ENCODE results near the gene TEX19. TPM values are rescaled to one million over a fixed set of nuclear protein-coding genes. Genes with fewer than 3 reads are reported as not detected.

The TEX19 gene
- total and polyA plus RNA-seq, 12 donors: 0.26 TPM; not detected in 11

GRCh38 chr17:82390860-82391435 is 31.9 kb downstream of the TEX19 start:
- no peak for TF ChIP-seq POLR2A (IDR thresholded peaks at IDR 0.05)
- no peak for TF ChIP-seq CTCF (IDR thresholded peaks at IDR 0.05)
- DNase-seq: no peak
- no peaks in the 10 kb centered on the region for H3K9me3 ChIP-seq (replicated peaks in 1 of 3)
- H3K4me3 ChIP-seq: no peak overlapping the region
- 86 to 98% (median 93%) methylated on average over 9 to 13 of the region's 13 CpGs for WGBS, 4 donors
- H3K27me3 ChIP-seq: no peaks in the 10 kb centered on the region
- peaks cover 0 to 5% of the 10 kb centered on the region in 2 donors for H3K36me3 ChIP-seq (replicated peaks in 1 of 2)
- no peak overlapping the region for H3K27ac ChIP-seq
- intact Hi-C loops (cut with DNase I): no loop called here
- H3K4me1 ChIP-seq (replicated peaks in 1 of 2): no peaks in the 10 kb centered on the region

- TF ChIP-seq CTCF (IDR thresholded peaks at IDR 0.05) (no peak), POLR2A (IDR thresholded peaks at IDR 0.05) (no peak)
- H3K4me1 ChIP-seq (replicated peaks in 1 of 2): no peaks in the 10 kb centered on the region
- H3K36me3 ChIP-seq (replicated peaks in 1 of 2): peaks cover 0 to 5% of the 10 kb centered on the region in 2 donors
- no peaks in the 10 kb centered on the region for H3K27me3 ChIP-seq
- WGBS, 4 donors: 95 to 100% (median 96%) methylated on average over 3 to 23 of the region's 23 CpGs
- DNase-seq: no peak
- intact Hi-C loops (cut with DNase I): no loop called here
- no peak overlapping the region for H3K4me3 ChIP-seq
- H3K9me3 ChIP-seq (replicated peaks in 1 of 3): no peaks in the 10 kb centered on the region
- H3K27ac ChIP-seq: no peak overlapping the region
Observed at GRCh38 chr17:82391496-82392066, 32.5 kb downstream of the TEX19 start.

GRCh38 chr17:82392209-82392920 is 33.3 kb downstream of the TEX19 start:
- intact Hi-C loops (cut with DNase I): no loop called here
- no peaks in the 10 kb centered on the region for H3K27me3 ChIP-seq
- no peak for TF ChIP-seq CTCF (IDR thresholded peaks at IDR 0.05)
- no peak for TF ChIP-seq POLR2A (IDR thresholded peaks at IDR 0.05)
- peaks cover 0 to 5% of the 10 kb centered on the region in 2 donors for H3K36me3 ChIP-seq (replicated peaks in 1 of 2)
- no peaks in the 10 kb centered on the region for H3K9me3 ChIP-seq (replicated peaks in 1 of 3)
- WGBS, 4 donors: 93 to 95% (median 93%) methylated on average over 22 to 28 of the region's 28 CpGs
- no peak overlapping the region for H3K4me3 ChIP-seq
- DNase-seq: no peak
- no peak overlapping the region for H3K27ac ChIP-seq
- no peaks in the 10 kb centered on the region for H3K4me1 ChIP-seq (replicated peaks in 1 of 2)

GRCh38 chr17:82392941-82393340 is 33.9 kb downstream of the TEX19 start:
- 92 to 98% (median 95%) methylated on average over 9 to 15 of the region's 15 CpGs for WGBS, 4 donors
- Histone ChIP-seq H3K27me3 (no peaks in the 10 kb centered on the region), H3K4me1 (replicated peaks in 1 of 2) (no peaks in the 10 kb centered on the region), H3K27ac (no peak overlapping the region), H3K36me3 (replicated peaks in 1 of 2) (peaks cover 0 to 5% of the 10 kb centered on the region in 2 donors), H3K9me3 (replicated peaks in 1 of 3) (no peaks in the 10 kb centered on the region), H3K4me3 (no peak overlapping the region)
- intact Hi-C loops (cut with DNase I): no loop called here
- no peak for DNase-seq
- TF ChIP-seq POLR2A (IDR thresholded peaks at IDR 0.05) (no peak), CTCF (IDR thresholded peaks at IDR 0.05) (no peak)
